HS-27A (cell line): ENCODE data around the gene NPY.

Experiments used
- DNase-seq: peaks from one replicate; pipeline ENCODE4 v3.0.0-alpha.2; 2012; ENCODE audit warnings: low read depth, missing footprints

The NPY gene

GRCh38 chr7:24316340-24316739 lies 32.4 kb downstream of the NPY start:
- no peak for DNase-seq

GRCh38 chr7:24318326-24318725 lies 34.3 kb downstream of the NPY start:
- DNase-seq, result no peak

GRCh38 chr7:24319209-24319608 lies 35.2 kb downstream of the NPY start:
- no peak for DNase-seq

GRCh38 chr7:24323961-24324480 lies 40.0 kb downstream of the NPY start:
- no peak for DNase-seq

- no peak for DNase-seq
Observed at GRCh38 chr7:24325708-24326107, 41.7 kb downstream of the NPY start.

DNA sequence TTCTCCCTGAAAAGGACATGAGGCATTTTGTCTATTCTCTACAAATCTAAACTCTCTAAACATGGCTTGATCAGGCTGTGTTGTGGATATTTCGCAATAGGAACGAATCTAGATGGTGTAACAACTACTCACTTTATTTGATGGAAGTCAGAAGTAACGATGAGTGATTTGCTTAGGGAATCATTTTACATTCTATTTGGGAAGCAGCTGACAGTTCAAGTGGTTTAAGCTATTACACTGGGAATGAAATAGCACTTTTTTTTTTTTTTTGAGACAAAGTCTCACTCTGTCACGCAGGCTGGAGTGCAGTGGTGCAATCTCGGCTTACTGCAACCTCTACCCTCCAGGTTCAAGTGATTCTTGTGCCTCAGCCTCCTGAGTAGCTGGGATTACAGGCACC lies 44.1 kb downstream of the NPY start:
- no peak for DNase-seq

GRCh38 chr7:24328894-24329293 lies 44.9 kb downstream of the NPY start:
- no peak for DNase-seq

DNA sequence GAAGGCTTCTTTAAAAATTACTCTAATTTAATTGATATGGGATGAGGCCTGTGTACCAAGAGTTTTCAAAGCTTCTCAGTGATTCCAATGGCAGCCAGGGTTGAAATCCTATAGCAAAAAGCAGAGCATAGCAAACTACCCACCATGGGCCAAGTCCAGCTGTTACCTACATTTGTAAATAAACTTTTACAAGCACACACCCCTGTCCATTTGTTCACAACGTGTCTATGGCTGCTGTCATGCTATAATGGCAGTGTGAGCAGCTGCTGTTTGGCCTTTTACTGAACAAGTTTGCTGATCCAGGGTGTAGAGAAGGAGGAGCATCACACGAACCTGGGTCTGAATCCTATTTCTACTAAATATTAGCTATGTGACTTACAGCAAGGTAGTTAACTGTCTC lies 50.0 kb downstream of the NPY start:
- DNase-seq, result no peak

- DNase-seq, result no peak
Observed at GRCh38 chr7:24334627-24335026, 50.6 kb downstream of the NPY start.

DNA sequence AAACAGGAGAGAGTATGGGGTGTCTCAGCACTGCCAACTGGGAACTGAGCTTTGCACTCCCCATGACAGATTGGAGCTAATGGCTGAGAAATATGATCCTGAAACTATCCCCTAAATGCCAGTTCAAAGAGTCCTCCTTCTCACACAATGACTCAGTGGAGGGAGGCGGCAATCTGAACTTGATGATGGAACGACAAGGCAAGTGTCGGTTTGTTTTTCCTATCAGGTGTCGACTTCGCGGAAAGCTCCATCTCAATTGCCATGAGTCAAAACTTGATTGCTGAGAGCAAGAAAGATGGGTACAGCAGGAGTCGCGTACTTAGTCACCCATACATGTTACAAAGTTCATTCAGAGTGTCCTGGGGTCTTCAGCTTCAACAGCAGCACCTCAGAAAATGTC lies 52.5 kb downstream of the NPY start:
- DNase-seq, result no peak

GRCh38 chr7:24337180-24337579 lies 53.2 kb downstream of the NPY start:
- no peak for DNase-seq

DNA sequence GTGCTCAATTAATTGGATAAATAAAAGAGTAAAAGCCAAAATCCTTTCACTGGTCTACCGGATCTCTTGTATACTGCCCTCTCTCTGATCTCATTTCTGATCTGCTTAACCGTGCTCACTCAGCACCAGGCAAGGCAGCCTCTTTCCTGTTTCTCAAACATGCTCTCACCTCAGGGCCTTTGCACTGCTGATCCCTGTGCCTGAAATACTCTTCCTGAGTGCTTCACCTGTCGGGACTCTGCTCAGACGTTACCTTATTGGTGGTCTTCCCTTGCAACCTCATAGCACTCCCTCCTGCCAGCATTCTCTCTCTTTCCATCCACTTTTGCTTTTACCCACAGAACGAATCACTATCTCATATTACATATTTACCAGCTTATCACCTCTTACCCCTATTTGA lies 55.6 kb downstream of the NPY start:
- no peak for DNase-seq

DNA sequence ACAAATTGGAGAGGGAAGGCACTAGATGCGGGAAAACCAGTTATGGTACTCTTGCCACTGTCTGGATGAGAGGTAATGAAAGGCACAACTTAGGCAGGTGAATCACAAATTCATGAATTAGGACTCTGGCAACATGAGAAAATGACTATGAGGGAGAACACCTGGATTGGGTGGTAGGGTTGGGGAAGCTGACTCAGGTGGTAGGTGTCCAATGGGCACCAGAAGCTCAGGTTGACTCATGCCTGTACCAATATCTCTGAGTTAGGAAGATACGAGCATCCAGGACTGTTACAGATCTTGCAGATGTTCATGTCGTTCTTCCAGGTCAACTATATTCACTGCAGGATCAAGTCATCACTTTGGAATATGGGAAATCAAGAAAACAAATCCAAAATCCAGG lies 56.7 kb downstream of the NPY start:
- DNase-seq, result no peak
